Kidney glomerular epithelial cell (primary cell): ENCODE data around the gene ERBB4.
"Not testable (repeated sequence)": the region's sequence is repeated elsewhere in the genome, so short reads cannot be mapped to it uniquely, and the experiment has no call there.

Source experiments
- DNase-seq: peaks from one replicate; lab custom pipeline; 2025; lab: John Stamatoyannopoulos, UW

Gene ERBB4

DNA sequence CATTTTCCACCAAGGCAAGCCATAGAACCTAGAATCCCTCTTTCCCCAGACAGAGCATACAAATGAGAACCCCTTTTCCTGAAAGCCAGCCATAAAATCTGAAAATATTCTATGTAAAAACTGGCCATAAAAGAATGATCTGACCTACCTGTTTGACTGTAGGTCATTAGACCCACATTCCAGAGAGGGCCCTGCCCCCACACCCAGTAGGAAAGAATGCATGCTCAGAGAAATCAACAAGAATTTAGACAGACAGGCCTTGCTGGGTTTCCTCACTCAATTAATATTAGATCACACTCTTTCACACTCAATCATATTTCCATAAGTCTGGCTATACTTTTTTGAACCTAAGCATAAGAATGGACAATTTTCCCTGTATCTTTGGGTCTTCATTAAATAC, 929.5 kb downstream of the ERBB4 start:
- no peak for DNase-seq

DNA sequence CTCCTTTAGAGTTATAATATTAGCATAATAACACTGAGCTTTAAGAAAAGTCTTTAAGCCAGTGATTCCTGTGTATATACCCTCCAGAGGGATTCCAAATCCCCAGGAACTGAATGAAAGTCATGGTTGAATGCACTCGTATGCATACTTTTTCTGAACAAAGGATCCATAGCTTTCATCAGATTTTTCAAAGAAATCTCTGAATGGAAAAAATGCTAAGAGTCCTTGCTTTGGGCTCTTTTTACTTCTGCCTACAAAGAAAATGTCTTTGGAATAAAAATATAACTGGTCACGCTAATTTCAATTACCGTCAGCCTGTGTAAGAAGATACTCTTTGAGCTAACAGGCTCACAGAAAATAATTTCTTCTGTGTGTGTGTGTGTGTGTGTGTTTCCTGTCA, 939.5 kb downstream of the ERBB4 start:
- no peak for DNase-seq

- no peak for DNase-seq
Observed at GRCh38 chr2:211598238-211598637, 940.4 kb downstream of the ERBB4 start.

- not testable (repeated sequence) for DNase-seq
Observed at GRCh38 chr2:211592006-211592405, 946.6 kb downstream of the ERBB4 start.

GRCh38 chr2:211591426-211591825, 947.2 kb downstream of the ERBB4 start:
- DNase-seq = no peak

- no peak for DNase-seq
Observed at GRCh38 chr2:211568439-211568838, 970.2 kb downstream of the ERBB4 start.

DNA sequence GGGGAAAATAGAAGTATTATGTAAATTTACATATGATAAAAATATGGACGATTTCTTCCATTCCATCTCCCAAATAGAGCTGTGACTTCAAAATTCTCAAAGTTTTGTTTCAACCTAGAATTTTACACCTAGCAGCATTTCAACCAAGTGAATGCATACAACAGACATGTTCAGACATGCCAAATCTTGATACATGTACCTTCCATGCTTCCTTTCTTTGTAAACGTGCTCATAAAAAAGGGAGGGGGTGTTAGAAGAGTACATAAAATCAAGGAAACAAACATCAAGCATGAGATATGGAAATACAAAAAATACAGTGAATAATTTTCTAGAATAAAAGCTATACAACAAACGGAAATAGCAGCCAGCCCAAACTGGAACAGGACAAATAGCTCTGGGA, 974.2 kb downstream of the ERBB4 start:
- no peak for DNase-seq

DNA sequence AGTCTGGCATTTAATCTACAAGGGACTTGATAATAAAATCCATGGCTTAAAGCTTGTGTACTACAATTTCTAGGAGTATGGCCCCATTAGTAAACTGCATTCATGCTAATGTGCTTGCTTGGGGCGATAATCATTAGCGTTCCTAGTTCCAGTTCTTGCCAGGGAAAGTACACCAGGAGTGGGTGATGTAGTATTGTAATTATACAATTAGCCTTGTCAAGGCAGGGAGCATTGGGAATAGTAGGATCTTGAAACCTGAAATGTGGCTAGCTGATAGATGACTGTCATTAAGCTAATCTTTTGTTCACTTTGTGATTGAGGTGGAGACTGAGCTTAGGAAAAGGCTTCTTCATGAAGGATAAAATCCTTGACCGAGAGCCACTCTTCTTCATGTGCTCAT, 993.0 kb downstream of the ERBB4 start:
- no peak for DNase-seq

- DNase-seq = no peak
Observed at GRCh38 chr2:211534632-211535031, 1004.0 kb downstream of the ERBB4 start.

DNA sequence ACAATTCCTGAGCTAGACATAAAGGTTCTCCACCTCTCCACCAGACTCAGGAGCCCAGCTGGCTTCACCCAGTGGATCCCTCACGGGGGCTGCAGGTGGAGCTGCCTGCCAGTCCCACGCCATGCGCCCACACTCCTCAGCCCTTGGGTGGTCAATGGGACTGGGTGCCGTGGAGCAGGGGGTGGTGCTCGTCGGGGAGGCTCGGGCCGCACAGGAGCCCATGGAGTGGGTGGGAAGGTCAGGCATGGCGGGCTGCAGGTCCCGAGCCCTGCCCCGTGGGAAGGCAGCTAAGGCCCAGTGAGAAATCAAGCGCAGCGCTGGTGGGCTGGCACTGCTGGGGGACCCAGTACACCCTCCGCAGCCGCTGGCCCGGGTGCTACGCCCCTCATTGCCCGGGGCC, 1014.4 kb downstream of the ERBB4 start:
- not testable (repeated sequence) for DNase-seq

DNA sequence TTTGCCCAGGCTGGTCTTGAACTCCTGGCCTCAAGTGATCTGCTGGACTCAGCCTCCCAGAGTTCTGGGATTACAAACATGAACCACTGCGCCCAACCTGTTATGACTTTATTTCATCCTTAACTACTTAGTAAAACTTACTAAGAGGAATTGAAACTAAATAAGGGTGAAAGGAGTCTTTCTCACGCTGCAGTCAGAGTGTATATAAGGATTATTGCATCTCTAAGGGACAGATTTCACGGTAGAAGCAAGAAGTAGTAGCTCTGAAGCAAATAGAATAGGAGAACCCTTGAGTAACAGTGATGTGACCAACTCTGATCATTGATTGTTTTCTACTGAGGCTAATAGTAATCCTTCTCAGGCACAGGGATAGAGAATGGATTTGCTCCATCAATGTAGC, 1022.1 kb downstream of the ERBB4 start:
- DNase-seq = no peak

GRCh38 chr2:211514049-211514448, 1024.6 kb downstream of the ERBB4 start:
- no peak for DNase-seq

GRCh38 chr2:211513446-211513845, 1025.2 kb downstream of the ERBB4 start:
- no peak for DNase-seq

- peak; percentile 23 for DNase-seq
Observed at GRCh38 chr2:211512806-211513205, 1025.8 kb downstream of the ERBB4 start.

DNA sequence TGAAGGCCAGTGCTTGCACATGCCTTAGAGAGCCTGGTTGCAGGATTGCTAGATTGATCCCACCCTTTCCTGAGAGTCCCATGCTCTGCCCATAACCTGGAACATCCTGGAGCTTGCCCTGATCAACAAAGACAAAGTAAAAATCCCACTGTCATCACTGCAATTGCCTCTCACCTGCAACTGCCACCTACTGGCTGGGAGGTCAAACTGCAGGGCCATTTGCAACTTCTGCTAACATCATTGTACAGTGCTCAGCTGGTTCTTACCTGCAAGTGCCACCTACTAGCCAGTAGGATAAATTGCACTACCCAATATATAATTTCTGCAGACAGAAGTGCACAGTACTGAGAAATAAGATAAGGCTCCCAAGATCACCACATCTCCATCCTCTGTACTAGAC, 1034.7 kb downstream of the ERBB4 start:
- no peak for DNase-seq

GRCh38 chr2:211503198-211503597, 1035.4 kb downstream of the ERBB4 start:
- no peak for DNase-seq

GRCh38 chr2:211498551-211499205, 1039.9 kb downstream of the ERBB4 start:
- DNase-seq = no peak

GRCh38 chr2:211495339-211495738, 1043.3 kb downstream of the ERBB4 start:
- no peak for DNase-seq

GRCh38 chr2:211494536-211494935, 1044.1 kb downstream of the ERBB4 start:
- no peak for DNase-seq

GRCh38 chr2:211494085-211494484, 1044.5 kb downstream of the ERBB4 start:
- DNase-seq = no peak

DNA sequence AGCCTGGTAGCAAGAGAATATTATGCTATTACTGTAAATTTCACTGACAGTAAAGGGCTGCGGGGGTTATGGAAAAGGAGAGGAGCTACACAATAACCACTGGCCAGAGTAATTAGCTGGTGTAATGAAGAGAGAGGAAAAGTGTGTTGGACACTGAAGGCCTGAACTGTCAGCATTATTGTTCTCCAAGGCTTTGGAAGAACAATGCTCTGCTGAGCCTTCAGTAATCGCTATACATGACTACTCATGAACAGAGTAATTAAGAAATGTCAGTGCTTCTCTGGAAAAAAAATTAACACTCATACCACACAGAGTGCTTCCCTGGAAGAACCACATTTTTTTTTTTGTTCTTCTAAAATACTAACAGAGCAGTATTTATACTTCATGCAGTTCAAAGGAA, 1050.9 kb downstream of the ERBB4 start:
- DNase-seq = peak; percentile 9

GRCh38 chr2:211479536-211480150, 1059.0 kb downstream of the ERBB4 start:
- no peak for DNase-seq

DNA sequence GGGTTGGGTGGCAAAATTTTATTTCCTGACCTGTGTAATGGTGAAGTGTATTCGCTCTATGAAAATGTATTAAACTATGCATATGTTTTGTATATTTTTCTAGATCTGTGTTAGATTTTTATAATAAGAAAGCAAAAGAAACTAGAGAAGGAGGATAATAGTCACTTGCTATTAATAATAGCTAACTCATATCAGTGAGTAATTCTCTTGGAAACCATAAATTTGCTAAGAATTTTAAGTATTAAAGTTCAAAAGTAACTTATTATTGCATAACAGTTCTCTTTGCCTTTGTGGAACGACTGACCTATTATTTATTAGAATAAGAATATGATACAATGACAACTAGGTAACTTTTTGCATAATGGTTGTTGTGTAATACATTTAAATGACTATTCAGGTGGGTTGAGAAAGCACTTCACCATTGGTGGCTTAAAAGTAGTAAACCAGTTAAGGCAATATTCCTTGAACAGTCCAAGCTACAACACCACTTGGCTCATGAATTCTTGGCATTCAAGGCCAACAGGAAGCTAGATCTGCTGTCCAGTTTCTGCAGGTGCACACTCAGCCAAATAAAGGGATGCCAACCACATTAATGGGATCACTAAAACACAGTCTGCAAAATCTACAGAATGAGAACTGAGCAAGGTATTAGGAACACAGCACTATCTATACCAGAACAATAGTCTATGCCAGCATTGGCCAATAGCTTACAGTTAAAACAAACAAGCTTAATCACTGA, 1060.9 kb downstream of the ERBB4 start:
- DNase-seq = no peak
